A549 (cell line): Measurements from ENCODE around the gene RAD51B.

ENCODE experiments used
- CTCF ChIP-seq: fragments of >200 bp; sonication (Bioruptor Twin); formaldehyde crosslinking; IDR thresholded peaks from 3 replicates; pipeline ENCODE4 v1.5.1; 2016
- HMGXB4 ChIP-seq: fragments of 250-450 bp; sonication (Bioruptor Pico); IDR thresholded peaks from 2 replicates; pipeline ENCODE4 v1.5.0; 2021; ENCODE audit warnings: mild to moderate bottlenecking, moderate library complexity, borderline replicate concordance
- MYC ChIP-seq: IDR thresholded peaks from 2 replicates; pipeline ENCODE4 v1.6.1; 2012; ENCODE audit warnings: mild to moderate bottlenecking, inconsistent platforms, low read length, improper control_type of control experiment, borderline replicate concordance
- POLR2A ChIP-seq: IDR thresholded peaks from 2 replicates; pipeline ENCODE4 v1.6.1; 2012; ENCODE audit warnings: mild to moderate bottlenecking, low read length
- TF ChIP-seq, protein P1 (sequence below): IDR thresholded peaks from 2 replicates; pipeline ENCODE4 v1.6.1; 2012; ENCODE audit warnings: low read depth, borderline replicate concordance
- TF ChIP-seq, protein P2 (sequence below): IDR thresholded peaks from 2 replicates; pipeline ENCODE4 v1.6.1; 2012

DNA sequence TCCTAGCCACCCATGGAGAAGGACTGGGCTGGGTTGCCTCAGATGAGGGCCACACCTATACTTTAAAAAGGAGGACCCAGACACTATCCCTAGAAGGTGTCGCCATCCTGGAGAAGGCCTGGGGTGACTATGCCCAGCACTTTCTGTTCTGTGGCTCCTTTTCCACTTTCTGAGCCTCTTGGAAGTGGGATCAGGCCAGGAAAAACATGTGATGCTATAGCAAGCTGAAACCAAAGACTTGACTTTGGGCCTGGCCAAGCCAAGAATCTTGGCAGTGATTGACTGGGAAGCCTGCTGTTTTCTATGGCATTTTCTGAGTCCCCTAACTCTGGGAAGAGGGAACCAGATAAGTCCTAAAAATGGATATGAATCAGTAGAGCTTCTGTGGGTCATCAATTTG is 641.0 kb downstream of the RAD51B start:
- TF ChIP-seq MYC = no peak
- TF ChIP-seq, protein P1, sequence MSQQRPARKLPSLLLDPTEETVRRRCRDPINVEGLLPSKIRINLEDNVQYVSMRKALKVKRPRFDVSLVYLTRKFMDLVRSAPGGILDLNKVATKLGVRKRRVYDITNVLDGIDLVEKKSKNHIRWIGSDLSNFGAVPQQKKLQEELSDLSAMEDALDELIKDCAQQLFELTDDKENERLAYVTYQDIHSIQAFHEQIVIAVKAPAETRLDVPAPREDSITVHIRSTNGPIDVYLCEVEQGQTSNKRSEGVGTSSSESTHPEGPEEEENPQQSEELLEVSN = no peak
- no peak for TF ChIP-seq CTCF
- no peak for TF ChIP-seq HMGXB4 (CRISPR knock-in tag)
- TF ChIP-seq POLR2A = no peak
- TF ChIP-seq, protein P2, sequence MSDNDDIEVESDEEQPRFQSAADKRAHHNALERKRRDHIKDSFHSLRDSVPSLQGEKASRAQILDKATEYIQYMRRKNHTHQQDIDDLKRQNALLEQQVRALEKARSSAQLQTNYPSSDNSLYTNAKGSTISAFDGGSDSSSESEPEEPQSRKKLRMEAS = no peak
